Suppressor macrophage treated with lipopolysaccharide for 4 hours (primary cell): ENCODE data around the gene DLG4.

Source experiments
- DNase-seq: peaks from one replicate; pipeline ENCODE4 v3.0.0-alpha.2; 2020

DLG4 gene

GRCh38 chr17:7226721-7227710 lies 7.4 kb upstream of the DLG4 start:
- no peak for DNase-seq

DNA sequence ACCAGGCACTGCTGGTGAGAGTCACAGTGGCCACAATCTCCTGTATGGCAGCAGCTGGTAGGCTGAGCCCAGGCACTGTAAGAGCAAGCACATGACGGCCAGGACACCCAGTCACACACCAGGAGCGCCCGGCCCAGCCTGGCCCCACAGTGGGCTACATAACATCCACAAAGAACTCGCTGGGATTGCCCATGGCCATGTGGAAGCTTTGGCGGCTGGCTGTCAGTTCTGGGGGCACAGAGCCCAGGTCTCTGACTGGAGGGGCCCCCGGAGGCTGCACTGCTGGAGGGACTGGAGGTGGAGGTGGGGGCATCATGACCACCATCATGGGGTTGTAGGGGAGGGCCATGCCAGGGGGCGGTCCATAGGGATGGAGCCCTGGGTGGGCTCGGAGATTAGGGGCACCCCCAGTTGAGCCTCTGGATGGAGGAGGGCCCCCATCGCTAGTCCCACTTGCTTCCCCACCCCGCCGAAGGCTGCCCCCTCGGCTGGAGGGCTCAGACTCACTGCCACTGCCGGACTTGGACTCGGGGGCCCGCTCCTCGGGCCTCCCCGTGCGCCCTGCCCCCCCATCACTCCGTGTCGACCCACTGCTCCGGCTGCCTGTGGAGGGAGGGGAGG lies 6.2 kb upstream of the DLG4 start:
- DNase-seq: no peak

GRCh38 chr17:7224661-7225111 lies 5.0 kb upstream of the DLG4 start:
- no peak for DNase-seq

DNA sequence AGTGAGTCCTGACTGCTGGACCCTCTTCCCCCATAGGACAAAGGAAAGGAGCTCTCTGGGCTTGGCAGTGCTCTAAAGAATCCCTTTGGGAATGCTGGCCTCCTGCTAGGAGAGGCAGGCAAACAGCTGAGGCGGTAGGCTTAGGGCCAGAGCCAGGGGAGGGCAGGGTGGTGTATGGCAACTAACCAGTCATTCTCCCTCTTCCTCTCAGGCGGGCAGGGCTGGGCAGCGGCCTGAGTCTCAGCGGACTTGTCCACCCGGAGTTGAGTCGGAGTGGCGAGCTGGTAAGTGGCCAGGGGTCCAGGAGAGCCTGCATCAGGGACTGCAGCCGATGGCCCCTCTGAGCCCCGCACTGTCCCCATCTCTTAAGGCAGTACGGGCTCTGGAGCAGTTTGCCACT lies 4.5 kb upstream of the DLG4 start:
- DNase-seq: no peak

- no peak for DNase-seq
Measured at GRCh38 chr17:7223375-7223774, 3.7 kb upstream of the DLG4 start.

- no peak for DNase-seq
Measured at GRCh38 chr17:7222972-7223292, 3.3 kb upstream of the DLG4 start.

GRCh38 chr17:7222093-7222971 lies 2.7 kb upstream of the DLG4 start:
- no peak for DNase-seq

GRCh38 chr17:7221278-7222092 lies 1.8 kb upstream of the DLG4 start:
- no peak for DNase-seq

- DNase-seq: peak; percentile 60
Measured at GRCh38 chr17:7220593-7221277, 1.1 kb upstream of the DLG4 start.

DNA sequence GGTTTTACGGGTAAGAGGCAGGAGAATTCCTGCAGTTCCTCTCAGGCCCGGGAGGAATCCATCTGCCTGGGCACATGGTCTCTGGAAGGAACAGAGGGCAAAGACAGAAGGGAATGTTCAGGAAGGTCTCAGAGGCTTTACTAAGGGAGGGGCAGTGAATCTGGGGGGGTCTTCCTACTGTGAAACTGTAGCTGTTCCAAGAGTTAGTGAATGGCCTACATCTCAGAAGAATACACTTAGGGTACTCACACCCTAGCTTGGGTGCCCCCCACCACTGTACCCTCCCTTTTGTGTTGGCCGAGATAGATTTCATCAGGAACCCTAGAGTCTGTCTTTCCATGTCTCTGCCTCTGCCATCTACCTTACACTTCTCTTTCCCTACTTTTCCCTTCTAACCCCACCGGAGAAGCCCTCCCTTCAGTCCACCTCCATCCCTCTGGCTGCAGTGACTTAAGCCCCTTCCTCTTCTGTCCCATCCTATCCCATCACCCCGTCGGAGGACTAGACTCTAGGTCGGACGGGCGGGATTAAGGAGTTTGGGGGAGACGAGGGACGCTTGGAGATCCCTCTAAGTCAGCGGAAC lies 316 bp downstream of the DLG4 start:
- no peak for DNase-seq

DNA sequence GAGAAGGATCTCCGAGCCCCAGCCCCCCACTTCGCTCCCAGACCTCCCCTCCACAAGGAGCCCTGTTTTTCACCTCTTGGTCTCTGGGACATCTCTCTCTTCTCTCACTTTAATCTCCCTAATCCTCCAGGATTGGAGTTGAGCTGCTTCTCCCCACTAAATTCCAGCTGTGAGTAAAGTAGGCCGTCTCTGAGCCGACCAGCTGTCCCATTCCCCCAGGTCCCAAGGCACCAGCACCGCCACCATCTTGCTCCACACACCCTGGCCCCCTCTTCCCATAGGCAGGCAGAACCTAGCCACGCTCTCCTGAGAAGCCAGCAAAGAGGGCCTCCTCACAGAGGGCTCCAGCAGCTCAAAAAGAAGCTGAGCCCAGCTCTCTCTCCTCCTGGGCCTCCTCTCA lies 878 bp downstream of the DLG4 start:
- DNase-seq: no peak

GRCh38 chr17:7218166-7218565 lies 1.5 kb downstream of the DLG4 start:
- DNase-seq: no peak

DNA sequence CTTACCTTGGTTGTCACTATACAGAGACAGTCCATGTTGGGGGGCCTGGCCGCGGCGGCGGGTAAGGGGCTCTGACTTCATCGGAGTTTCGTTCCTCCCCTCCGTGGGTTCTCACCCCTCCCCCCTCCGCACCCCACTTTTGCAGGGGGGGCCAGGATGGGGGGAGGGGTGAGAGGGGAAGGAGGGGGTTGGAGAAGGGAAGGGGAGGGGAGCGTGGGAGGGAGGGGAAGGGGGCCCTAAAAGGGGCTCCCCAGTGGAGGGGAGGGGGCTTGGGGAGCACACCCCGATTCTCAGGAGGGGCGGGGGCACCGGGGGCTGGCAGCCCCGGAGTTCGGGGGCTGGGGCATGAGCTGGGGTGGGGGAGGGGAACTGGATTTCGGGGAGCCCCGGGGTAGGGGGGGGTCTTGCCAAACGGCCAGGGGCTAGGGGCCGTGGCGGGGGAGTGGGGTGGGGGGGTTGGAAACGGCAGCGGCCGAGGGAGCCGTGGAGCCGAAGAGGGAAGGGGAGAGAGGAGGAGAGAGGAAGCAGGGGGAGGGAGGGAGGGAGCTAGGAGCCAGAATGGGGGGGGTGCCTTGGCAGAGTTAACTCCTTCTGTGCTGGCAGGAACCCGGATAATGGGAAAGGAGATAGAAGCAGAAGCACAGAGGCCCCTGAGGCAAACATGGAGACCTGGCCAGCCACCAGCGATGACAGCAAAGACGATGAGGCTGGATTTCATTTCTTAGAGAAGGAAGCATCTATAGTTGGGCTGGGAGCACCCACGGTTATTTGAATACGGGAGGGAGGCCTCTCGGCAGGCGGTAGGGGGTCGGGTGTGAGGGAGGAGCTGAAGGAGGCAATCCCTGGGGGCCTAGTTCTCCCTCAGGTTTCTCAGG lies 2.3 kb downstream of the DLG4 start:
- peak; percentile 60 for DNase-seq

DNA sequence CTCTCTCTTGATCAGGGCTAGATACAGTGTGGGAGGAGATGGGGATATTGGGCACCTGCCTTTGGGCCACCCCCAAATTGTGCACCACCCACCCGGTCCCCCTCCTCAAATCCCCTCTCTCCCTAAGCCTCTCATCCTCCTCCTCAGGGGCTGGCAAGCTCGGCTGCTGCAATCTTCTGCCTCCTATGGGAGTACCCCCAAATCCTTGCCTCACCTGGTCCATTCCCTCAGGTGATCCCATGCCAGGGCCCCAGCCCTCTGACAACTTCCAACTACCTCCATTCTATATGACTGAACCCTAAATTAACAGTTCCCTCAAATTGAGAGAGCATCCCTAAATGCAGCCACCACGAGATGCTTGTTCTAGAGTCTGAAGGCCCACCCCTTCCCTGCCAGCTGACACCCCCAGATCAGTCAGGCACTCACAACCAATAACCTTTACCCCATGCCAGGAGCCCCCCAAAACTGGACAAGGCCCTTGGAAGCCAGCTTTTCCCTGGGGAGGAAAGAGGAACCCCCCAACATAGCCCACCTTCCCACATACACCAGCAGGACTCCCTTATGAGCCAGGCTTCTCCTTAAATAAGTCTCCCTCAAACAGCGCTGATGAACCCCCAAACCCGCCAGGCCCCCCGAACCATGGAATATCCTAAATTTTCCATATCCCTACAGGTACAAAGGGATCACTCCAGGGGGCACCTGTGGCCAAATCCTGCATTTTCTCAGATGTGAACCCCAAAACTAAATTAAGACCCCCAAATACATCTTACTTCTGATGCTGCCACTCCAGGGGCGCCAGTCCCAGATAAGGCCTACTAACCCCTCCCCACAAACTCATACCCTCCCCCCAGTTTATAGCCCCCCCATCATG lies 3.2 kb downstream of the DLG4 start:
- no peak for DNase-seq

DNA sequence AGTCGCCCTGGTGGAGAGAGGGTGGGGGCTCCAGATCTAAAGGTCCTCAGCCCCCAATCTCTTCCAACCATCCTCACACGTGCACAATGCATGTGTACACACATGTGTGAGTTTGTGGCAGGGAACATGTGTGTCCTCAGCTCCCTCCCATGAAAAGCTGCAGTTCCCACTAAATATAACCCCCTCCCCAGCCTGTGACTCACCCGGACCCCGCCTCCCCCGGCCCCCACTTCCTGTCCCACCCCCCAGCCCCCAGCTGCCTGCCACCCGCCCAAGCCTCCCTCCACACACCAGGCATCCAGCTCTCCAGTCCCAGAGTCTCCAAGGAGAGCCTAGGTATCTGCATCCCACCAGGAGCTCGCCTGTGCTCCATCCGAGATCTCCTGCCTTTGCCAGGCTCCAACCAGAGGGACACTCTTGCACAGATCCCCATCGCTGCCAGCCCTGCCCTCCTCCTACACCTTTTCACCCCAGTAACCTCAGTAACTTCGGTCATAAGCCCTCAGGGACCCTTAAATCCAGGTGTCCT lies 3.9 kb downstream of the DLG4 start:
- no peak for DNase-seq

- no peak for DNase-seq
Measured at GRCh38 chr17:7215136-7215638, 4.4 kb downstream of the DLG4 start.

DNA sequence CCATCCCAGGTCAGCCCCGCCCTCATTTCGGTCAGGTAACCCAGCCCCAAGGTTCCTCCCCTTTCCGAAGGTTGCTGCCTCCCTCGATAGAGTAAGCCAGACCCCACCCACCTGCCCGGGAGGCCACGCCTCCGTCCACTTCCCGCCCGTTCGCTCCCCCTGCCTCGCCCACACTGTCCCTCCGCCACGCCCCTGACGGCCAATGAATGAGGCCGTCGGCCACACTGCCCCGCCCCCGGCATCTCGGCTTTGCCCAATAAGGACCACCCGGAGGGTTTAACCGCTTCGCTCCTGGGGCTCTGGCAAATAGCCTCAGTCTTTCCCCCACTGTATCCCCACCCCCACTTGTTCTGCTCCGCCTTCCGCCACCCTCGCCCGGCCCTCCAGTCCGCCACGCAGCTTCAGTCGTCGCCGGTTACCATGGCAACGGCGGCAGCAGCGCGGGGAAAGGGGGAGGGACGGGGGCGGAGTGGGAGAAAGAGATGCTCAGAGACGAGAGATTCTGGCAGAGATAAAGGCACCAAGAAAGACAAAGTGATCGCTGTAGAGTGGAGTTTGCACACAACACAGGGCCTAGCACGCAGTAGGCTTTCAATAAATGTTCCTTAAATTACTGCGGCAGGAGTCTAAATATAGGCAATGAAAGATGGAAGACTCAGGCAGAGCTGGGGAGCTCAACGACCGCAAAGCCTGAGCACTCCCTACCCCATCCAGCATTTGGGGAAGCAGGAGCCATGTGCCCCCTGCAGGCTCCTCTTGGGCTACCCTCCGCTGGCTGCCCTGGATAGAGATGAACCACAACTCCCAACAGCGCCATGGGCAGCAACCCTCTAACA lies 5.1 kb downstream of the DLG4 start:
- peak; percentile 94 for DNase-seq

- DNase-seq: peak; percentile 50
Measured at GRCh38 chr17:7213895-7214299, 5.7 kb downstream of the DLG4 start.
